PC-9 (cell line): ENCODE results near the gene DSCAM.

Source experiments
- CTCF ChIP-seq: fragments of 200-600 bp; sonication (generic); conservative IDR thresholded peaks from 2 replicates; pipeline ENCODE4 v1.6.1; 2017; ENCODE audit warnings: mixed run types, antibody characterized with exemption, mild to moderate bottlenecking, moderate library complexity
- EZH2 ChIP-seq: fragments of 200-600 bp; sonication (generic); IDR thresholded peaks from 2 replicates; pipeline ENCODE4 v1.8.0; 2017; ENCODE audit warnings: antibody characterized with exemption, low read depth

- no peak for TF ChIP-seq CTCF
- TF ChIP-seq EZH2: no peak
These were observed 695.3 kb downstream of the DSCAM start for GRCh38 chr21:40151611-40152010.
